Anterior cingulate cortex (tissue), 58 donors: ENCODE data around the gene ARMCX2.
"Not testable (repeated sequence)": the region's sequence is repeated elsewhere in the genome, so short reads cannot be mapped to it uniquely, and the experiment has no call there.

Experiments used
- DNase-seq, 58 donors: peaks; one replicate each; lab custom pipeline; 2025; lab: John Stamatoyannopoulos, UW

ARMCX2 gene

DNA sequence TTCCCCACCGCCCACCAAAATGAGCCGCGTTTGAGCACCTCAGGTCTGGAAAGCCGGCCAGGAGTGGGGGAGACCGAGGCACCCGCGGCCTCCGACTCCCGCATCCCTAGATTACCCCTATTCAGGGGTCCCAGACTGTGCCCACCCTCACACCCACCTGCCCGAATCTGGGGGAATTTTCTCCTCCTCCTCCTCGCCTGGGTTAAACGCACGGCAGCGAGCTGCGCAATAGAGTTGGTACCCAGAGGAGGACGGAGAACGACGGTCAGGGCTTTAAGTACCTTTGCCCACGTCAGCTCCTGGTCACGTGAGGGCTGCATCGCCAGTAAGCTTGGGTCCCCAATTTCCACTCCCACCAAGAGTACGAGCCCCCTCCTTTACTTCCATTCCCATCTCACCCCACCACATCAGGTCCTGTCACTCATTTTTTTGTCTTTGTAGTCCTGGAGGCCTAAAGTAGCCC lies at the start of gene ARMCX2:
Gene ARMCX2 (minus strand): TSS at position 250 of the 463 bp plus-strand sequence. CDS start 2,262 bp downstream, outside the sequence.
- DNase-seq, result peak in 55 of 58 donors; percentile 1 to 79 (median 42)

- peak in 2 of 58 donors; percentile 0 for DNase-seq
Observed at GRCh38 chrX:101709384-101709783, 49.7 kb upstream of the ARMCX2 start.

DNA sequence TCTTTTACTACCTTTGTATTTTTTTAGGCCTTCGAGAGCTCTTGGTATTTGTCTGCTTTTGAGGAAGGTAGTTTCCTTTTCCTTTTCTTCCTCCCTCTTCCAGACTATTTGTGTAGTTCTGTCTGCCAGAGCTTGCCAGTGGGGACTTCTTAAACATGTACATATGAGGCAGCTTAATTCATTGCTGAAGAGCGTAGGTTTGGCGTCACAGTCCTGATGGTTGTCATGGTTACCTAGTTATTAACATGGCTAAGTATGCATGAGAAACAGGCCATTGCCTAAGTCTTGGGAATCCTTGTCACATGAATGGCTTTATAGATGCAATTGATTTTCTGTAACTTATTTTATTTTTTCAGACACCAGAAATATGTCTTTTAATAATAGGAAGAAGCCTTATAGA lies 48.5 kb upstream of the ARMCX2 start:
- peak in 2 of 58 donors; percentile 1 to 2 for DNase-seq

- DNase-seq, result no peak
Observed at GRCh38 chrX:101693476-101693875, 33.8 kb upstream of the ARMCX2 start.

- DNase-seq, result no peak
Observed at GRCh38 chrX:101691835-101692234, 32.2 kb upstream of the ARMCX2 start.

GRCh38 chrX:101686574-101686973 lies 26.9 kb upstream of the ARMCX2 start:
- DNase-seq, result no peak

DNA sequence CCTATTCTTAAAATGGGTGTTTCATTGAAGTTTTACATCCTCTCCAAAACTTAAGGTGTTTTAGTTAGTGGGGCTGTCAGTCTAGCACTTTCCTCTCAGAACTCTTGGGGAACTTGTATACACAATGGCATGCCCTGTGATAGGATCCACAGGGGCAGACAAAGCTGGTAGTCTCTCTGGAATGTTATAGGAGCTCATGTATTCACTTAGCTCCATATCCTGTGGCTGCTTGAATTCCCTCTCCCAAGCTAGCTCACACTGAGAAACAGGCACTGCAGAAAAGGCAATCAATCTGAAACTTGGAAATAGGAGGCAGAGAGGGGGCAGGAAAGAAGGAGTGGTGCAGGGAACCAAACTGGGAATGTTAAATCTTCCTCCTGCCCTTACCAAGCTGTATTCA lies 26.3 kb upstream of the ARMCX2 start:
- DNase-seq, result no peak

GRCh38 chrX:101682723-101683122 lies 23.1 kb upstream of the ARMCX2 start:
- DNase-seq, result no peak

GRCh38 chrX:101677028-101677427 lies 17.4 kb upstream of the ARMCX2 start:
- DNase-seq, result no peak

GRCh38 chrX:101676571-101676970 lies 16.9 kb upstream of the ARMCX2 start:
- no peak for DNase-seq

DNA sequence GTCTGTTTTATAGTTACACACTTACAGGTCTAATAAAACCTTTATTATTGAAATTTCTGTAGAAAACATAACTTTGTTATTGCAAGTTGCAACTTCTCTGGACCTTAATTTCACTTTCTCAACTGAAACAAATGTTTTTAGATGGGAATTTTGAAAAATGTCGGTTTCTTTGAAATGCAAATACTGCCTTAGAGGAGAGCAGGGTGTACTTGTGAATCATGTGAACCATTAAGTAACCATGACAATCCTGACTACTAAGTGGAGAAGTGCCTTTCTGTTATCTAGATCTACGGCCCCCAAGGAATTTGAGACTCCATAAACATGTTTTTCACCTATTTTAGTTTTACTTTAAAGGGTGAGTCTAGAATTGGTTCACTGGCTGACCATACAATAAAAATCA lies 8.5 kb upstream of the ARMCX2 start:
- no peak for DNase-seq

DNA sequence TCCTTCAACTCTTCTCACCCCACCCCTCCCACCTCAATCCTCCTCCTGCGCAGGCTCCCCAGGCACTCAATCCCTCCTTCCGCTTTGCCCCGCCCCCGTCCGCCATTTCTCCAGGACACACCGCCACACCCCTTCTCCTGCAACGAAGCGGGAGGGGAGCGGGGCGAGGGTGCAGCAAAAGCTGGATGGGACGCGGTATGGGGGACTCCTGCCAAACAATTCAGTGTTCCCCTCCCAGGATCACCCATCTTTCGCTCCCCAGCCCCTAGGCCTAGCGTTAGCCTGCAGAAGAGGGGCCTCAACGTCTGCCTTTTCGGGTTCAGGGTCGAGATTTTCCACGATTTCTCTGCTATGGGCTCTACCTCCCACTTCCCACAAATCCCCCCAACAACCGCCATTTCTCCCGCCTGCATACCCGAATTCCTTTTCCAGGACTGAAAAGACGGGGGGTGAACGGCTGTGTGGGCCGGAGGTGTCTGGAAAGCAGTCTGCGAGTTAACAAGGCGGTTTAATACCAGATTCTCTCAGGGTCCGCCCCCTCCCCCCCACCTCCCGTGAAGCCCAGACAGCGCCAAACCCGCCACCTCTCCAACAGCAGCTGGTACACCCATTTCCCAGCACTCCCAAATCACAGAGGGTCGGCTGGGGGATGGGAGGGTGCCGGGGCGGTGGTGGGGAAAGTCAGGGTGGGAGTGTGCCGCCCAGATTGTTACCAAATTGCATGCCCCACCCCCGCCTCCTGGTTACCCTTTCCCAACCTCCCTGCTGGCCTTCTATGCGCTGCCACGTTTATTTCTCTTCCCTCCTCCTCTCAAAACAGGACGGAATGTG lies 774 bp downstream of the ARMCX2 start:
- peak in 54 of 58 donors; percentile 1 to 76 (median 38) for DNase-seq

GRCh38 chrX:101657495-101657894 lies 2.2 kb downstream of the ARMCX2 start:
- DNase-seq, result no peak

DNA sequence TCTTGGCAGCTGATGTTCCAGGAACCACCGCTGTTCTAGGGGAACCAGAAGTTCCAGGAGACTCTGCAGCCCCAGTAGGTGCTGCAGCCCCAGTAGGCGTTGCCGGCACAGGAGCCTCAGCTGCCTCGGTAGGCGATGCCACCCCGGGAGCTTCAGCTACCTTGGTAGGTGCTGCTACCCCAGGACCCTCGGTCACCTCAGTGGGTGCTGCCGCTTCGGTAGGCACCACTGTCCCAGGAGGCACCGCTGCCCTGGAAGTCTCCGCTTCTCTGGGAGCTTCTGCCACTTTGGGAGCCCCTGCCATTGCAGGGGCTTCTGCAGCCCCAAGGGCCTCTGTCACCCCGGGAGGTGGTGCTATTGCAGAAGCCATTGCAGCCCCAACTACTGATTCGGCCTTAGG lies 2.8 kb downstream of the ARMCX2 start:
- peak in 1 of 58 donors; percentile 1 for DNase-seq

DNA sequence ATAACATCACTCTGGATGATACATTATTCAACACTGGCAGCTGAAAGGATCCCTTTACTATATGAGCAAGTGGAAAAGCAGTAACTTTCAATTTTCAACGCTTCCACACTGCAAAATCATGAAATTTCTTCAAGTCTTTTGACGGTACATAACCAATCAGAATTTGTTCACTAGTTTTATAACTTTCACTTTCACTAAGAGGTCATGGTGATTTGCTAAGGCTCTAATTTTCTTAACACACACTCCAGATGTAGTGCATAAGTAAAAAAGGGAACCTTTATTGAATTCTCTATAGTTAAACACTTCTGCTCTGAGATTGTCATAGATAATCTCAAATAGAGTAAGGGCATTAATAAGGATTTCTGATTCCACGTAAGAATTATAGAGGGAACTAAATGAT lies 4.1 kb downstream of the ARMCX2 start:
- no peak for DNase-seq

DNA sequence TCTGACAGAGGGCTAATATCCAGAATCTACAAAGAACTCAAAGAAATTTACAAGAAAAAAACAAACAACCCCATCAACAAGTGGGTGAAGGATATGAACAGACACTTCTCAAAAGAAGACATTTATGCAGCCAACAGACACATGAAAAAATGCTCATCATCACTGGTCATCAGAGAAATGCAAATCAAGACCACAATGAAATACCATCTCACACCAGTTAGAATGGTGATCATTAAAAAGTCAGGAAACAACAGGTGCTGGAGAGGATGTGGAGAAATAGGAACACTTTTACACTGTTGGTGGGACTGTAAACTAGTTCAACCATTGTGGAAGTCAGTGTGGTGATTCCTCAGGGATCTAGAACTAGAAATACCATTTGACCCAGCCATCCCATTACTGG lies 11.9 kb downstream of the ARMCX2 start:
- DNase-seq, result not testable (repeated sequence)

GRCh38 chrX:101642093-101642492 lies 17.6 kb downstream of the ARMCX2 start:
- no peak for DNase-seq

- DNase-seq, result no peak
Observed at GRCh38 chrX:101639583-101639982, 20.1 kb downstream of the ARMCX2 start.

GRCh38 chrX:101619364-101619763 lies 40.3 kb downstream of the ARMCX2 start:
- DNase-seq, result no peak

GRCh38 chrX:101617211-101618191 lies 42.1 kb downstream of the ARMCX2 start, which contains the start of gene ARMCX6:
TSS of gene ARMCX6 (minus strand) at chrX:101618000. CDS start at chrX:101616620, 1,380 bp downstream.
- DNase-seq, result peak in 56 of 58 donors; percentile 1 to 84 (median 54)

DNA sequence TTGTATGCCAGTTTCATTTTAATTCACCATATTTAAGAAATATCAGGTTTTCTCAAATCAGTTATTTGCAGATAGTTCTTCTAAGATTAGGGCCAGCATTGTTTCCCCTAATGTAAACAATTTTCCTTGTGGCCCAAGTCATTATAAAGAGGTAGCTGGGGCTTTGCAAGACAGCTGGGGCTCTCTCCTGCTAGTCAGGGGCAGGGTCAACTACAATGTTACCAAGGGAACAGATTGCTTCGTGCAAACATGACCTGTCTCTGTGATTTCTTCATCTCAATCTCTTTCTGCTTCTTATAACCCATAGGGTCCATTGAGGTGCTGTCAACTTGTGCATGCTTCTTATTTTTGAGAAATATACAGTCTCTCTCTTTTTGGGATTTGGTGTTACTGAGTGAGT lies 53.9 kb downstream of the ARMCX2 start:
- DNase-seq, result no peak
